MM.1S (cell line): Measurements from ENCODE around the gene CLTCL1.

Experiments used
- DNase-seq: peaks from one replicate; pipeline ENCODE4 v3.0.0-alpha.2; 2015
- H2AFZ ChIP-seq: fragments of 300-600 bp; sonication (generic); 2 replicates; pipeline ENCODE4 v1.6.0; 2016; ENCODE audit warnings: antibody characterized with exemption, low read length
- H3F3A ChIP-seq: fragments of 300-600 bp; sonication (generic); 2 replicates; pipeline ENCODE4 v1.6.1; 2016; ENCODE audit warnings: mild to moderate bottlenecking, antibody characterized with exemption, low read length, moderate library complexity, mixed read lengths; ENCODE audit not compliant: insufficient read depth
- H3K27ac ChIP-seq: fragments of 300-600 bp; sonication (generic); 2 replicates; pipeline ENCODE4 v1.5.1; 2016; ENCODE audit warnings: mild to moderate bottlenecking, low read length
- H3K27me3 ChIP-seq: fragments of 300-600 bp; sonication (generic); replicated peaks from 2 replicates; pipeline ENCODE4 v1.6.0; 2016; ENCODE audit warnings: low read length; ENCODE audit not compliant: insufficient read depth
- H3K36me3 ChIP-seq: fragments of 300-600 bp; sonication (generic); replicated peaks from 2 replicates; pipeline ENCODE4 v1.6.1; 2016; ENCODE audit warnings: mild to moderate bottlenecking, low read length, mixed read lengths; ENCODE audit not compliant: insufficient read depth
- H3K4me1 ChIP-seq: fragments of 300-600 bp; sonication (generic); 2 replicates; pipeline ENCODE4 v1.6.1; 2016; ENCODE audit warnings: low read length, mixed read lengths
- H3K4me2 ChIP-seq: fragments of 300-600 bp; sonication (generic); 2 replicates; pipeline ENCODE4 v1.6.0; 2016; ENCODE audit warnings: low read depth, low read length
- H3K4me3 ChIP-seq: fragments of 300-600 bp; sonication (generic); 2 replicates; pipeline ENCODE4 v1.5.1; 2016; ENCODE audit warnings: low read length, mixed read lengths
- H3K79me2 ChIP-seq: fragments of 300-600 bp; sonication (generic); 2 replicates; pipeline ENCODE4 v1.6.1; 2016; ENCODE audit warnings: mixed run types, low read length, mixed read lengths
- H3K9ac ChIP-seq: fragments of 300-600 bp; sonication (generic); 2 replicates; pipeline ENCODE4 v1.6.1; 2016; ENCODE audit warnings: low read length, mixed read lengths
- H3K9me2 ChIP-seq: fragments of 300-600 bp; sonication (generic); replicated peaks from 2 replicates; pipeline ENCODE4 v1.6.1; 2016; ENCODE audit warnings: mild to moderate bottlenecking, low read length, mixed read lengths; ENCODE audit not compliant: insufficient read depth
- H3K9me3 ChIP-seq: fragments of 300-600 bp; sonication (generic); replicated peaks from 2 replicates; pipeline ENCODE4 v1.6.1; 2016; ENCODE audit warnings: mild to moderate bottlenecking, low read length, mixed read lengths; ENCODE audit not compliant: insufficient read depth
- H4K20me1 ChIP-seq: fragments of 300-600 bp; sonication (generic); 2 replicates; pipeline ENCODE4 v1.6.1; 2016; ENCODE audit warnings: mild to moderate bottlenecking, low read length, moderate library complexity, mixed read lengths; ENCODE audit not compliant: insufficient read depth
- CTCF ChIP-seq: fragments of 300-600 bp; sonication (generic); IDR thresholded peaks from 2 replicates; pipeline ENCODE4 v1.5.1; 2016; ENCODE audit warnings: antibody characterized with exemption, low read length, mixed read lengths
- EZH2 ChIP-seq: fragments of 300-600 bp; sonication (generic); optimal IDR thresholded peaks from 2 replicates; pipeline ENCODE3; 2017; ENCODE audit warnings: low read depth, mild to moderate bottlenecking, antibody characterized with exemption, low read length, mixed read lengths
- EZH2phosphoT487 ChIP-seq: fragments of 300-600 bp; sonication (generic); IDR thresholded peaks from 2 replicates; pipeline ENCODE4 v1.6.1; 2018; ENCODE audit warnings: antibody characterized with exemption, low read length

The CLTCL1 gene

GRCh38 chr22:19149991-19150390, 141.5 kb downstream of the CLTCL1 start, which contains the start of gene GSC2:
GSC2 (minus strand) TSS chr22:19150292; CDS start chr22:19150283, 9 bp downstream.
- Histone ChIP-seq H3K9ac (no peak within 1 kb of the TSS), H3K36me3 (no peaks in the 10 kb centered on the region), H3K27ac (no peak within 1 kb of the TSS), H3K4me2 (no peak within 1 kb of the TSS), H3K9me3 (no peaks in the 10 kb centered on the region), H4K20me1 (no peaks in the 10 kb centered on the region), H3K4me1 (no peaks in the 10 kb centered on the region), H2AFZ (no peak within 1 kb of the TSS), H3K27me3 (peaks cover 55% of the 10 kb centered on the region), H3K79me2 (no peaks in the 10 kb centered on the region), H3K4me3 (no peak within 1 kb of the TSS), H3K9me2 (no peaks in the 10 kb centered on the region), H3F3A (no peaks in the 10 kb centered on the region)
- DNase-seq: no peak
- TF ChIP-seq EZH2: no peak
- no peak for TF ChIP-seq CTCF
- no peak for TF ChIP-seq EZH2phosphoT487

DNA sequence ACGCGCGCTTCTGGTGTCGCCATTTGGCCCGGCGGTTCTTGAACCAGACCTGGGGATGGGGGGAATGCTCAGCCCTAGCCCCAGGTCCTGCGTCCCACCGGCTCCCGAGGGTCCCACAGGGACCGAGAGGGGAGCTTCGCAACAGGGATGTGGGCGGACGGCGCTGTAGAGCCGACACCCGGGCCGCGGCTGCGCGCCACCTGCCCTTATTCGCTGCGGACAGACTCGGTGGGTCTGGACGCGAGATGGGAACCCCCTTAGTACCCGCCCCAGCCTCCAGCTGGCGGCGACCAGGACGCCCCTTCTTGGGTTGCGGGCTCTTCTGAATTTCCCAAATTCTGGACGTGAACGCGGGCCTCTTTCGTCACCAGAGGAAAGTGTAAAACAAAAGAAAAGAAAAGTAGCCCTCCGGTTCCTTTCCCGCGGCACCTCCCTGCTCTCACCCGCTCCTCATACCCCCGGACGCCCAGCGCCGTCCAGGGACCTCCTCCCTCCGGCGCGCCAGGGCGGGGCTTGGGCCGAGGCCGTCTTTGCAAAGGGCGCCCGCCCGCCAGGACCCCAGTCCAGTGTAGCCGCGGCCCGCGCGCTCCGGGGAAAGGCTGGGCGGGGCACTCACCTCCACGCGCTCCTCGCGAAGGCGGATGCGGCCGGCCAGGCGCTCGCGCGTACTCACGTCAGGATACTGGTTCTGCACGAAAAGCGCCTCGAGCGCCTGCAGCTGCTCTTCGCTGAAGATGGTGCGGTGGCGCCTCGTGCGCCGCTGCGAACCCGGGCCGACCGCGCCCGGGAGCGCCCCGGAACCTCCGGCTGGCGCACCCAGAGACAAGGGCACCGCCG, 142.3 kb downstream of the CLTCL1 start:
- H3F3A ChIP-seq: no peaks in the 10 kb centered on the region
- peaks cover 2% of the 10 kb centered on the region for H3K79me2 ChIP-seq
- H3K4me1 ChIP-seq: no peaks in the 10 kb centered on the region
- H3K4me3 ChIP-seq: no peak overlapping the region
- H3K9me3 ChIP-seq: no peaks in the 10 kb centered on the region
- no peak overlapping the region for H3K9ac ChIP-seq
- TF ChIP-seq EZH2 (no peak), CTCF (no peak), EZH2phosphoT487 (no peak)
- H3K36me3 ChIP-seq: no peaks in the 10 kb centered on the region
- H4K20me1 ChIP-seq: no peaks in the 10 kb centered on the region
- no peak overlapping the region for H2AFZ ChIP-seq
- H3K27ac ChIP-seq: no peak overlapping the region
- no peak for DNase-seq
- no peaks in the 10 kb centered on the region for H3K9me2 ChIP-seq
- peaks cover 55% of the 10 kb centered on the region for H3K27me3 ChIP-seq
- H3K4me2 ChIP-seq: no peak overlapping the region

GRCh38 chr22:19148417-19149046, 143.0 kb downstream of the CLTCL1 start:
- Histone ChIP-seq H3K4me3 (no peak overlapping the region), H3K79me2 (peaks cover 10% of the 10 kb centered on the region), H2AFZ (no peak overlapping the region), H3K9me3 (no peaks in the 10 kb centered on the region), H3K9me2 (no peaks in the 10 kb centered on the region), H4K20me1 (no peaks in the 10 kb centered on the region), H3K36me3 (no peaks in the 10 kb centered on the region), H3K9ac (no peak overlapping the region), H3K27ac (no peak overlapping the region), H3K27me3 (peaks cover 50% of the 10 kb centered on the region), H3K4me1 (no peaks in the 10 kb centered on the region), H3F3A (no peaks in the 10 kb centered on the region), H3K4me2 (no peak overlapping the region)
- no peak for TF ChIP-seq EZH2
- no peak for TF ChIP-seq CTCF
- no peak for TF ChIP-seq EZH2phosphoT487
- no peak for DNase-seq
